Cardiac fibroblast (primary cell): ENCODE results near the gene ISCU.
A peak's percentile ranks its signal among the peaks of the same experiment; 100 is the strongest.

ENCODE experiments used
- DNase-seq, 2 donors: peaks; one replicate each; pipeline versions ENCODE4 v3.0.0 to v3.0.0-alpha.2; 2010; ENCODE audit warnings: low read depth in 2 of 2
- H3K4me3 ChIP-seq, 2 donors: replicated peaks in 1 of 2; 1 replicate in 1 of 2; 2 replicates in 1 of 2; pipeline ENCODE4 v1.5.1; 2011; ENCODE audit warnings: low read depth in 2 of 2, low read length in 2 of 2, mild to moderate bottlenecking in 2 of 2, moderate library complexity in 1 of 2
- TF ChIP-seq, protein P1 (sequence below): IDR thresholded peaks from one replicate; pipeline ENCODE4 v1.5.1; 2011; ENCODE audit warnings: low read depth, mild to moderate bottlenecking, low read length, inconsistent platforms

Gene ISCU

DNA sequence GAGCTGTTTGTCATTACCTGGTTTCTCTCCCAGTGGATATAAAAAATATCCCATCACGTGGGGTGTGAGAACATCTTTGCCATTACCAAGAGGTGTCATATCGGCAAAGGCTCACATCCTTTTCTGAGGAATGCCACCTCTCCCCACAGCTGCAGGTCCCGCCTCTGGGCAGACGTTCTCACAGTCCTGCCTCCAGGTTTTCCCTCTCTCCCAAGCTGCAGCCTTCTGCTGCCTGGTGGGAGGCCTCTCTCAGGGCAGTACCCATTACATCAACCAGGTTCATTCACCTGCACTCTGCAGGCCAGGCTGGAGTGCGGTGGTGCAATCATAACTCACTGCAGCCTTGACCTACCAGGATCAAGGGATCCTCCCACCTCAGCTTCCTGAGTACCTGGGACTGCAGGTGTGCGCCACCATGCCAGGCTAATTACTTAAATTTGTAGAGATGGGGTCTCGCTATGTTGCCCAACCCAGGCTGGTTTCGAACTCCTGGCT lies 50.4 kb downstream of the ISCU start:
- no peak for DNase-seq
- H3K4me3 ChIP-seq, result no peak overlapping the region
- TF ChIP-seq, protein P1, sequence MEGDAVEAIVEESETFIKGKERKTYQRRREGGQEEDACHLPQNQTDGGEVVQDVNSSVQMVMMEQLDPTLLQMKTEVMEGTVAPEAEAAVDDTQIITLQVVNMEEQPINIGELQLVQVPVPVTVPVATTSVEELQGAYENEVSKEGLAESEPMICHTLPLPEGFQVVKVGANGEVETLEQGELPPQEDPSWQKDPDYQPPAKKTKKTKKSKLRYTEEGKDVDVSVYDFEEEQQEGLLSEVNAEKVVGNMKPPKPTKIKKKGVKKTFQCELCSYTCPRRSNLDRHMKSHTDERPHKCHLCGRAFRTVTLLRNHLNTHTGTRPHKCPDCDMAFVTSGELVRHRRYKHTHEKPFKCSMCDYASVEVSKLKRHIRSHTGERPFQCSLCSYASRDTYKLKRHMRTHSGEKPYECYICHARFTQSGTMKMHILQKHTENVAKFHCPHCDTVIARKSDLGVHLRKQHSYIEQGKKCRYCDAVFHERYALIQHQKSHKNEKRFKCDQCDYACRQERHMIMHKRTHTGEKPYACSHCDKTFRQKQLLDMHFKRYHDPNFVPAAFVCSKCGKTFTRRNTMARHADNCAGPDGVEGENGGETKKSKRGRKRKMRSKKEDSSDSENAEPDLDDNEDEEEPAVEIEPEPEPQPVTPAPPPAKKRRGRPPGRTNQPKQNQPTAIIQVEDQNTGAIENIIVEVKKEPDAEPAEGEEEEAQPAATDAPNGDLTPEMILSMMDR, result no peak

GRCh38 chr12:108613548-108613947 lies 51.2 kb downstream of the ISCU start:
- no peak overlapping the region for H3K4me3 ChIP-seq
- DNase-seq, result peak in 1 of 2 donors; percentile 37
- TF ChIP-seq, protein P1, result no peak

GRCh38 chr12:108614041-108614440 lies 51.6 kb downstream of the ISCU start:
- DNase-seq, result no peak
- H3K4me3 ChIP-seq, result no peak overlapping the region
- TF ChIP-seq, protein P1, result no peak

- TF ChIP-seq, protein P1, result no peak
- no peak for DNase-seq
- H3K4me3 ChIP-seq, result no peak overlapping the region
Measured at GRCh38 chr12:108614639-108615038, 52.2 kb downstream of the ISCU start.

DNA sequence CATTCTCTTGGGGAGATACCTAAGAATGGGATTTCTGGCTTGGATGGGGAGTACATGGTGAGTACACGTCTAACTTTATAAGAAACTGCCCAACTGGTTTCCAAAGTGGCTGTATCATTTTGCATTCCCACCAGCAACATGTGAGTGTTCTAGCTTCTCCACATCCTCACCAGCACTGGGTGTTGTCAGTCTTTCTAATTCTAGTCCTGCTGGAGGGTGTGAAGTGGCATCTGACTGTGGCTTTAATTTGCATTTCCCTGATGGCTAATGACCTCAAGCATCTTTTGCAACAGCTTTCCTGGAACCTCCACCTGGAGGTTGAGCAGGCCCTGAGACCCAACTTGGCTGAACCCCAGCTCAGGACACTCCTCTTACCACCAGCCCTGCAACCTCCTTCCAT lies 53.5 kb downstream of the ISCU start:
- TF ChIP-seq, protein P1, result no peak
- no peak overlapping the region for H3K4me3 ChIP-seq
- DNase-seq, result no peak

DNA sequence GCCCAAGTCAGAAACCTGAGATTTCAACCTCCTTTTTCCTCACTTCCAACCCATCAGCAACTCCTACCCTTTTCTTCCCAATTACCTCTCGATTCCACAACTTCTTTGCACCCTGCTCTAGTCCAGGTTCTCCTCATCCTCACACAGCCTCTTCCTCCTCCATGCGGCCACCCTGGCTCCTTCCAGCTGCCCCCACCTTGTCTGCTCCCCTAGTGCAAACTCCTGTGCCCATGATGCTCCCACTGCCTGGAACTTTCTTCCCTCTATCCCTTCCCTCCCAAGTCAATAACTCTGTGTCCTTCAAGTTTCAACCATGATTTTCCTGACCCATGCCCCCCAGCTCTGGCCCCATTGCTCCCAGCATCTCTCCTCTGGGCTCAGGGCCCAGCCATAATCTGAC lies 54.0 kb downstream of the ISCU start:
- DNase-seq, result no peak
- TF ChIP-seq, protein P1, result no peak
- H3K4me3 ChIP-seq, result no peak overlapping the region
